GM23248 (cell line): ENCODE results near the gene LRRC7. TPM values are rescaled to one million over a fixed set of nuclear protein-coding genes. Genes with fewer than 3 reads are reported as not detected.

Experiments used
- DNase-seq: peaks from one replicate; pipeline ENCODE4 v3.0.0-alpha.2; 2015
- H2AFZ ChIP-seq: fragments of 200-600 bp; sonication (generic); 2 replicates; pipeline ENCODE4 v1.6.1; 2016; ENCODE audit warnings: antibody characterized with exemption
- H3F3A ChIP-seq: fragments of 200-600 bp; sonication (generic); 2 replicates; pipeline ENCODE4 v1.6.1; 2016; ENCODE audit warnings: mild to moderate bottlenecking, antibody characterized with exemption, mixed run types; ENCODE audit not compliant: insufficient read depth
- H3K27ac ChIP-seq: fragments of 200-600 bp; sonication (generic); 2 replicates; pipeline ENCODE4 v1.5.1; 2016; ENCODE audit warnings: mild to moderate bottlenecking
- H3K27me3 ChIP-seq: fragments of 200-600 bp; sonication (generic); replicated peaks from 2 replicates; pipeline ENCODE4 v1.6.1; 2016; ENCODE audit warnings: mild to moderate bottlenecking; ENCODE audit not compliant: insufficient read depth
- H3K36me3 ChIP-seq: fragments of 200-600 bp; sonication (generic); 2 replicates; pipeline ENCODE4 v1.6.1; 2016; ENCODE audit warnings: low read depth, mild to moderate bottlenecking
- H3K4me1 ChIP-seq: fragments of 200-600 bp; sonication (generic); 2 replicates; pipeline ENCODE4 v1.6.1; 2016; ENCODE audit warnings: mild to moderate bottlenecking; ENCODE audit not compliant: insufficient read depth
- H3K4me2 ChIP-seq: fragments of 200-600 bp; sonication (generic); one replicate; pipeline ENCODE4 v1.6.1; 2016; ENCODE audit warnings: mild to moderate bottlenecking; ENCODE audit not compliant: unreplicated experiment
- H3K4me3 ChIP-seq: fragments of 200-600 bp; sonication (generic); 2 replicates; pipeline ENCODE4 v1.5.1; 2016; ENCODE audit warnings: mild to moderate bottlenecking
- H3K79me2 ChIP-seq: fragments of 200-600 bp; sonication (generic); 2 replicates; pipeline ENCODE4 v1.6.1; 2016; ENCODE audit warnings: mild to moderate bottlenecking; ENCODE audit not compliant: insufficient read depth
- H3K9ac ChIP-seq: fragments of 200-600 bp; sonication (generic); 2 replicates; pipeline ENCODE4 v1.6.1; 2016; ENCODE audit warnings: mild to moderate bottlenecking
- H3K9me2 ChIP-seq: fragments of 200-600 bp; sonication (generic); 2 replicates; pipeline ENCODE4 v1.6.1; 2016; ENCODE audit warnings: mixed run types, mild to moderate bottlenecking, moderate library complexity; ENCODE audit not compliant: insufficient read depth
- H3K9me3 ChIP-seq: fragments of 200-600 bp; sonication (generic); one replicate; pipeline ENCODE4 v1.6.1; 2017; ENCODE audit warnings: low read depth
- H4K20me1 ChIP-seq: fragments of 200-600 bp; sonication (generic); 2 replicates; pipeline ENCODE4 v1.6.0; 2016; ENCODE audit not compliant: insufficient read depth
- EZH2 ChIP-seq: fragments of 200-600 bp; sonication (generic); IDR thresholded peaks from 2 replicates; pipeline ENCODE4 v1.6.1; 2018; ENCODE audit warnings: antibody characterized with exemption, mild to moderate bottlenecking; ENCODE audit not compliant: insufficient read depth, poor library complexity, severe bottlenecking
- EZH2phosphoT487 ChIP-seq: fragments of 200-600 bp; sonication (generic); IDR thresholded peaks from 2 replicates; pipeline ENCODE4 v1.6.1; 2018; ENCODE audit warnings: antibody characterized with exemption, moderate library complexity, mild to moderate bottlenecking, low read depth; ENCODE audit not compliant: insufficient read depth
- WGBS, 2 experiments: methylation state at CpG; one replicate each; pipeline ENCODE4 v1.1.6; 2015 to 2017; ENCODE audit warnings: low lambda C conversion rate in 2 of 2, low coverage in 1 of 2; ENCODE audit errors: missing lambda C conversion rate in 2 of 2; 5-methylcytosine and 5-hydroxymethylcytosine counted together
- in situ Hi-C: fragments of 300-500 bp; cut with MboI; formaldehyde crosslinking; loops from 2 replicates; pipeline ENCODE4 v1.15.0; 2020
- polyA plus RNA-seq: library from polyadenylated mRNA; unstranded; fragments of >200 nt; fragmentation: Nextera tagmentation; extraction: Ambion mirVana; gene quantifications from 2 replicates; pipeline ENCODE4 v1.2.1, GENCODE V29; 2016
- total RNA-seq: library from RNA; depleted of rRNA; stranded (reverse); fragments of >200 nt; shearing (Covaris generic); gene quantifications from 2 replicates; pipeline ENCODE4 v1.2.3, GENCODE V29; 2014

LRRC7 gene
- total and polyA plus RNA-seq, 2 experiments from 2014 or later, result 0.29 TPM; not detected in 1

DNA sequence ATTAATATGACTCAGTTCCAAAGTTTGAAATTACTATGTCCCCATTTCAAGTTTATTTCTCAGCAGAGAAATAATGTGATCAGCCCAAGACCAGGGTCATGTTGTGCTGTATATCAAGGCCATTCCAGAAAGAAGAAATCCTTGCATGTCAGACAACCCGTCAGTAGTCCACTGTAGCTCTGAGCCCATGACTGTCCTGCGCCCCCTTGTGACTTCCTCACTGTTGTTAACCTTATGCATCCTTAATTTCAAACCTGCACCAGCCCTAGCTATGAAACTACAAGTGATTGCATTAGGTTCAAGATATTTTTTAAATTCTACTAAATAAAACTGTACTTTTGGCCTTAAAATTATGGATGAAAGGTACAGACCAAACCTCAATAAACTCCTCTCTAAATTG, 133.0 kb downstream of the LRRC7 start:
- no peaks in the 10 kb centered on the region for H3K4me1 ChIP-seq
- no peaks in the 10 kb centered on the region for H3K9me3 ChIP-seq
- H3K27ac ChIP-seq, result no peak overlapping the region
- no peak for TF ChIP-seq EZH2phosphoT487
- TF ChIP-seq EZH2, result no peak
- H3K9ac ChIP-seq, result no peak overlapping the region
- no peaks in the 10 kb centered on the region for H3K27me3 ChIP-seq
- no peak overlapping the region for H3K4me2 ChIP-seq
- peak; percentile 21 for DNase-seq
- in situ Hi-C loops, result no loop called here
- H3K79me2 ChIP-seq, result no peaks in the 10 kb centered on the region
- no peaks in the 10 kb centered on the region for H4K20me1 ChIP-seq
- 68% methylated on average over 2 of the region's 2 CpGs for WGBS, 2 experiments
- H3K9me2 ChIP-seq, result no peaks in the 10 kb centered on the region
- no peak overlapping the region for H2AFZ ChIP-seq
- H3F3A ChIP-seq, result no peaks in the 10 kb centered on the region
- no peak overlapping the region for H3K4me3 ChIP-seq
- no peaks in the 10 kb centered on the region for H3K36me3 ChIP-seq

DNA sequence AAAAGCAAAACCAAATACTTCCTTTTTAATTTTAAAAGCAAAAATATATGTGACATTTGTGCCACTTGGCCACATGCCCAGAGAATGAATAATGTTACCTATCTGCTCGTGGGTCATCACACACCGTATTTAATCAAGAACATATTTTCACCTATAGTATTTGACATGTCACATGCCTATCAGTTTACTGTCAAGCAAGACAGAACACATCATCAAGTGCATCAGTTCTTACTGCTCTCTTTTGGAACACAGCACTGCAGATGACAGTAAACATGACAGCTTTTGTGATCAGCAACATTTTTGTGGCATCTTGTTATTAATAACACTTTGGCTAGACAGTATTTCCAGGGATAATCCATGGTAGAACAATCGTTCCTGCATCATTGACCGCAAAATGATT, 134.4 kb downstream of the LRRC7 start:
- H2AFZ ChIP-seq, result no peak overlapping the region
- TF ChIP-seq EZH2phosphoT487, result no peak
- TF ChIP-seq EZH2, result no peak
- no peak overlapping the region for H3K9ac ChIP-seq
- no peak for DNase-seq
- in situ Hi-C loops, result no loop called here
- H3K36me3 ChIP-seq, result no peaks in the 10 kb centered on the region
- H3K9me2 ChIP-seq, result no peaks in the 10 kb centered on the region
- H3K4me2 ChIP-seq, result no peak overlapping the region
- H3F3A ChIP-seq, result no peaks in the 10 kb centered on the region
- H4K20me1 ChIP-seq, result no peaks in the 10 kb centered on the region
- no peaks in the 10 kb centered on the region for H3K9me3 ChIP-seq
- no peaks in the 10 kb centered on the region for H3K27me3 ChIP-seq
- no peaks in the 10 kb centered on the region for H3K4me1 ChIP-seq
- no peak overlapping the region for H3K27ac ChIP-seq
- WGBS, 2 experiments, result 51 to 52% methylated on average over 4 of the region's 4 CpGs
- no peaks in the 10 kb centered on the region for H3K79me2 ChIP-seq
- no peak overlapping the region for H3K4me3 ChIP-seq

DNA sequence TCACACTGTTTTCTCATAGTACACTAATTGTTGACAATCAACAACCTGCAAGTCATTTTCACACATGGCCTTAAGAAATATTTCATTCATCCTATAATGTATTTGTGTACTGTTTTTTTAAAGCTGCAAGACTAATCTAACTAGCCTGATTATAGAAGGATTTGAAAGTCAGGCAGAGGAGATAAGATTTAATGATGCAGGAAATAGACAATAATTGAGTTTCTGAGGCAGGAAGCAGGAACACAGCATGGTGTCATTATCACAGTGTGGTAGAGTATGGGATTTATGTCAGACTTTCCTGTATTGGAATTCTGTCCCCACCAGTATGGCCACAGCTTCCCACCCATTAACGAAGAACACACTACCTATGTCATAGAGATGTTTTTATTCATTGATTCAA, 138.8 kb downstream of the LRRC7 start:
- H3K27me3 ChIP-seq, result no peaks in the 10 kb centered on the region
- H3K27ac ChIP-seq, result no peak overlapping the region
- no peaks in the 10 kb centered on the region for H3F3A ChIP-seq
- H3K4me2 ChIP-seq, result no peak overlapping the region
- H3K79me2 ChIP-seq, result no peaks in the 10 kb centered on the region
- no peaks in the 10 kb centered on the region for H3K9me2 ChIP-seq
- no peaks in the 10 kb centered on the region for H3K36me3 ChIP-seq
- H3K4me3 ChIP-seq, result no peak overlapping the region
- H3K9ac ChIP-seq, result no peak overlapping the region
- H3K9me3 ChIP-seq, result no peaks in the 10 kb centered on the region
- no peak for DNase-seq
- H4K20me1 ChIP-seq, result no peaks in the 10 kb centered on the region
- peaks cover 12% of the 10 kb centered on the region for H3K4me1 ChIP-seq
- 45 to 51% methylated on average over 1 of the region's 1 CpG for WGBS, 2 experiments
- TF ChIP-seq EZH2phosphoT487 (no peak), EZH2 (no peak)
- in situ Hi-C loops, result no loop called here
- H2AFZ ChIP-seq, result no peak overlapping the region

- Histone ChIP-seq H3K36me3 (no peaks in the 10 kb centered on the region), H2AFZ (no peak overlapping the region), H3K79me2 (no peaks in the 10 kb centered on the region), H3K27me3 (no peaks in the 10 kb centered on the region), H3K9me2 (no peaks in the 10 kb centered on the region), H4K20me1 (no peaks in the 10 kb centered on the region), H3K9ac (no peak overlapping the region), H3K4me1 (peaks cover 12% of the 10 kb centered on the region), H3K4me2 (no peak overlapping the region), H3K9me3 (no peaks in the 10 kb centered on the region), H3K4me3 (no peak overlapping the region), H3F3A (no peaks in the 10 kb centered on the region), H3K27ac (no peak overlapping the region)
- DNase-seq, result no peak
- in situ Hi-C loops, result no loop called here
- TF ChIP-seq EZH2phosphoT487 (no peak), EZH2 (no peak)
- WGBS, 2 experiments, result 91 to 93% methylated on average over 4 of the region's 4 CpGs
Observed at GRCh38 chr1:69707103-69707502, 139.4 kb downstream of the LRRC7 start.
